Measurements from ENCODE around the gene MACROH2A1.

- TF ChIP-seq FOXJ3 (CRISPR knock-in tag; IDR thresholded peaks at IDR 0.05; ENCODE audit: borderline replicate concordance) (no peak), PRDM15 (CRISPR knock-in tag; IDR thresholded peaks at IDR 0.05) (no peak), NR1H2 (CRISPR knock-in tag; IDR thresholded peaks at IDR 0.05) (no peak), CTCF (IDR thresholded peaks at IDR 0.05) (no peak), ZNF121 (CRISPR knock-in tag; IDR thresholded peaks at IDR 0.05) (no peak), CBFB (CRISPR knock-in tag; IDR thresholded peaks at IDR 0.05; ENCODE audit: low read depth) (no peak), USF2 (CRISPR knock-in tag; IDR thresholded peaks at IDR 0.05) (no peak)
Measured at GRCh38 chr5:135435467-135436330, 36.7 kb upstream of the MACROH2A1 start.
